Smooth muscle cell of trachea (primary cell): ENCODE results near the gene FAM241A. TPM values are rescaled to one million over a fixed set of nuclear protein-coding genes. Genes with fewer than 3 reads are reported as not detected.

ENCODE experiments used
- total RNA-seq: library from RNA; depleted of rRNA; stranded (reverse); fragments of >200 nt; gene quantifications from 2 replicates; pipeline ENCODE4 v1.2.1, GENCODE V29; 2014

Gene FAM241A
- total RNA-seq, result 0.83 and 1.9 TPM in 2 replicates

GRCh38 chr4:112145326-112145789 lies at the start of gene FAM241A:
Gene FAM241A (plus strand): TSS chr4:112145454. CDS start chr4:112145581, 127 bp downstream.

GRCh38 chr4:112231779-112232713 lies 86.8 kb downstream of the FAM241A start, which contains the start of gene AP1AR:
Gene AP1AR (plus strand): TSS chr4:112231787. CDS start chr4:112232092, 305 bp downstream.

Other genes with a start within 250 kb of the FAM241A start
- gene AP1AR, start 86.3 kb downstream of the FAM241A start, total RNA-seq, result 17.2 and 20.7 TPM in 2 replicates
- gene TIFA, start 140.4 kb downstream of the FAM241A start, total RNA-seq, result 2.6 and 3.6 TPM in 2 replicates
- 30.1 and 38.3 TPM in 2 replicates for gene ALPK1, start 151.9 kb downstream of the FAM241A start, total RNA-seq